NCI-H2227 (cell line): ENCODE measurements around the gene KHSRP.
"Not testable (repeated sequence)": the region's sequence is repeated elsewhere in the genome, so short reads cannot be mapped to it uniquely, and the experiment has no call there.

ENCODE experiments used
- DNase-seq: peaks from one replicate; lab custom pipeline; 2025; ENCODE audit not compliant: unreplicated experiment; lab: John Stamatoyannopoulos, UW

Gene KHSRP

GRCh38 chr19:6418562-6418932 is 6.1 kb downstream of the KHSRP start:
- DNase-seq, result no peak

GRCh38 chr19:6417713-6418561 is 6.7 kb downstream of the KHSRP start:
- no peak for DNase-seq

GRCh38 chr19:6416658-6417405 is 7.8 kb downstream of the KHSRP start:
- DNase-seq, result no peak

GRCh38 chr19:6415591-6416190 is 8.9 kb downstream of the KHSRP start:
- DNase-seq, result no peak

- no peak for DNase-seq
Observed at GRCh38 chr19:6414793-6415590, 9.6 kb downstream of the KHSRP start.

- no peak for DNase-seq
Observed at GRCh38 chr19:6413721-6414643, 10.6 kb downstream of the KHSRP start.

- no peak for DNase-seq
Observed at GRCh38 chr19:6413291-6413690, 11.3 kb downstream of the KHSRP start.

- DNase-seq, result peak; percentile 14
Observed at GRCh38 chr19:6412447-6413091, 12.0 kb downstream of the KHSRP start.

GRCh38 chr19:6412061-6412446 is 12.6 kb downstream of the KHSRP start:
- no peak for DNase-seq

GRCh38 chr19:6409346-6409745 is 15.3 kb downstream of the KHSRP start:
- DNase-seq, result no peak

- no peak for DNase-seq
Observed at GRCh38 chr19:6406401-6406800, 18.2 kb downstream of the KHSRP start.

- DNase-seq, result peak; percentile 60
Observed at GRCh38 chr19:6402837-6403608, 21.6 kb downstream of the KHSRP start.

GRCh38 chr19:6402058-6402457 is 22.6 kb downstream of the KHSRP start:
- no peak for DNase-seq

- not testable (repeated sequence) for DNase-seq
Observed at GRCh38 chr19:6400062-6400944, 24.3 kb downstream of the KHSRP start.

GRCh38 chr19:6396305-6396704 is 28.3 kb downstream of the KHSRP start:
- no peak for DNase-seq

GRCh38 chr19:6394831-6395230 is 29.8 kb downstream of the KHSRP start:
- DNase-seq, result no peak

- DNase-seq, result no peak
Observed at GRCh38 chr19:6393983-6394412, 30.6 kb downstream of the KHSRP start.
